ENCODE results near the gene CIDEB. TPM values are rescaled to one million over a fixed set of nuclear protein-coding genes. Genes with fewer than 3 reads are reported as not detected.
A peak's percentile ranks its signal among the peaks of the same experiment; 100 is the strongest.

Gene CIDEB
- total and polyA plus RNA-seq, 2 of the 13 experiments (the other 11 are each of a cell fraction or from before 2014, with no cell fraction given), result 35.8 to 110 TPM

- TF ChIP-seq HNF1A (IDR thresholded peaks at IDR 0.05; ENCODE audit: low read depth) (no peak), HNF1A (CRISPR knock-in tag; IDR thresholded peaks at IDR 0.05; ENCODE audit: borderline replicate concordance) (no peak), ZNF460 (CRISPR knock-in tag; IDR thresholded peaks at IDR 0.05; ENCODE audit: borderline replicate concordance) (no peak), NFIB (CRISPR knock-in tag; IDR thresholded peaks at IDR 0.05; ENCODE audit: borderline replicate concordance) (no peak), ZC3H13 (CRISPR knock-in tag; IDR thresholded peaks at IDR 0.05) (no peak), ZFP82 (CRISPR knock-in tag; IDR thresholded peaks at IDR 0.05; ENCODE audit: borderline replicate concordance) (no peak), ZBTB49 (CRISPR knock-in tag; IDR thresholded peaks at IDR 0.05; ENCODE audit: borderline replicate concordance) (no peak), NFKB2 (CRISPR knock-in tag; IDR thresholded peaks at IDR 0.05; ENCODE audit: borderline replicate concordance) (peak; percentile 54), TBX2 (CRISPR knock-in tag; IDR thresholded peaks at IDR 0.05; ENCODE audit: borderline replicate concordance) (no peak), NFAT5 (CRISPR knock-in tag; IDR thresholded peaks at IDR 0.05) (no peak), NR2F2 (IDR thresholded peaks at IDR 0.05; ENCODE audit: borderline replicate concordance, low read depth) (no peak), TARDBP (CRISPR knock-in tag; IDR thresholded peaks at IDR 0.05) (0 out of 2 replicates have a peak, but pooled peaks have one; percentile 8), ZNF644 (CRISPR knock-in tag; IDR thresholded peaks at IDR 0.05; ENCODE audit: low read depth) (no peak), SALL1 (CRISPR knock-in tag; IDR thresholded peaks at IDR 0.05) (0 out of 2 replicates have a peak, but pooled peaks have one; percentile 11), POLR2AphosphoS5 (IDR thresholded peaks at IDR 0.05; ENCODE audit: low read depth, low read length) (no peak), TEF (CRISPR knock-in tag; IDR thresholded peaks at IDR 0.05) (no peak)
Measured at GRCh38 chr14:24314377-24315193, 6.8 kb upstream of the CIDEB start (continued).

Measured in HepG2 (cell line).